Osteoblast (primary cell): ENCODE data around the gene MACROD2. TPM values are rescaled to one million over a fixed set of nuclear protein-coding genes. Genes with fewer than 3 reads are reported as not detected.

Source experiments
- DNase-seq: peaks from one replicate; pipeline ENCODE4 v3.0.0; 2011; ENCODE audit warnings: low spot score, mixed read lengths; ENCODE audit not compliant: insufficient read length; ENCODE audit errors: missing footprints
- H2AFZ ChIP-seq: 2 replicates; pipeline ENCODE4 v1.6.0; 2011; ENCODE audit warnings: mild to moderate bottlenecking, low read length
- H3K27ac ChIP-seq: 2 replicates; pipeline ENCODE4 v1.5.1; 2011; ENCODE audit warnings: mild to moderate bottlenecking, low read depth, low read length, moderate library complexity
- H3K27me3 ChIP-seq: 2 replicates; pipeline ENCODE4 v1.6.0; 2012; ENCODE audit warnings: mild to moderate bottlenecking, control low read depth, inconsistent platforms, low read length, moderate library complexity; ENCODE audit not compliant: insufficient read depth
- H3K36me3 ChIP-seq: 2 replicates; pipeline ENCODE4 v1.5.1; 2011; ENCODE audit warnings: mild to moderate bottlenecking, low read length, control low read depth, moderate library complexity; ENCODE audit not compliant: insufficient read depth
- H3K4me1 ChIP-seq: 2 replicates; pipeline ENCODE4 v1.5.1; 2011; ENCODE audit warnings: mild to moderate bottlenecking, low read length, control low read depth, moderate library complexity; ENCODE audit not compliant: insufficient read depth
- H3K4me2 ChIP-seq: 2 replicates; pipeline ENCODE4 v1.6.0; 2011; ENCODE audit warnings: mild to moderate bottlenecking, low read length; ENCODE audit not compliant: insufficient read depth
- H3K4me3 ChIP-seq: fragments of 200-600 bp; sonication (generic); 3 replicates; pipeline ENCODE4 v1.5.1; 2012; ENCODE audit warnings: mild to moderate bottlenecking, low read length, inconsistent platforms; ENCODE audit not compliant: insufficient read depth
- H3K79me2 ChIP-seq: 2 replicates; pipeline ENCODE4 v1.6.0; 2012; ENCODE audit warnings: mild to moderate bottlenecking, low read length, control low read depth, inconsistent platforms; ENCODE audit not compliant: insufficient read depth
- H3K9me3 ChIP-seq: 2 replicates; pipeline ENCODE4 v1.5.1; 2011; ENCODE audit warnings: low read depth, low read length, control low read depth
- H4K20me1 ChIP-seq: 2 replicates; pipeline ENCODE4 v1.6.0; 2012; ENCODE audit warnings: mild to moderate bottlenecking, low read length, control low read depth; ENCODE audit not compliant: insufficient read depth
- total RNA-seq: library from RNA; depleted of rRNA; stranded (reverse); fragments of >200 nt; gene quantifications from 2 replicates; pipeline ENCODE4 v1.2.3, GENCODE V29; 2012
- TF ChIP-seq, protein P1 (sequence below): IDR thresholded peaks from 2 replicates; pipeline ENCODE4 v1.5.1; 2011; ENCODE audit warnings: mild to moderate bottlenecking, low read depth, low read length, moderate library complexity; ENCODE audit errors: extremely low read depth

The MACROD2 gene
- total RNA-seq, 1 donor = 4.0 TPM

DNA sequence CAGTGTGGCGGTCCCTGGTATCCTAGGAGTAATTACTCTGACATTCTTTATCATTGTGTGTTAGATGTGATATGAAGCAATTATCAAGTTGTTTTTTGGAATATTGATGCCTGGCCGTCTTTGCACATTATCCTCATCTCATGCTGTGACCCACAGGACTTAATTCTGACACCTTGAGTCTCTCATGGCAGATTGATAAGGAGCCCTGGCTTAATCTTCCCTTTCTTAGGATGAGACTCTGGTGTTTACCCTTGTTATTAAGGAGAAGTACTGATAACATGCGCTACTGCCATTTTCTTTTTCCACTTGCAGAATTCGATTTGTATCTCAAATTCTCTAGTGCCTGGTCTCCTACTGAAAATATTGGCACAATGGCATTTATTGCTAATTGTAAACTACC lies 1597.8 kb downstream of the MACROD2 start:
- Histone ChIP-seq H3K4me1 (no peaks in the 10 kb centered on the region), H3K4me2 (no peak overlapping the region), H3K27me3 (no peaks in the 10 kb centered on the region), H3K4me3 (no peak overlapping the region), H3K79me2 (no peaks in the 10 kb centered on the region), H4K20me1 (no peaks in the 10 kb centered on the region), H2AFZ (no peak overlapping the region), H3K27ac (no peak overlapping the region), H3K9me3 (no peaks in the 10 kb centered on the region), H3K36me3 (no peaks in the 10 kb centered on the region)
- TF ChIP-seq, protein P1, sequence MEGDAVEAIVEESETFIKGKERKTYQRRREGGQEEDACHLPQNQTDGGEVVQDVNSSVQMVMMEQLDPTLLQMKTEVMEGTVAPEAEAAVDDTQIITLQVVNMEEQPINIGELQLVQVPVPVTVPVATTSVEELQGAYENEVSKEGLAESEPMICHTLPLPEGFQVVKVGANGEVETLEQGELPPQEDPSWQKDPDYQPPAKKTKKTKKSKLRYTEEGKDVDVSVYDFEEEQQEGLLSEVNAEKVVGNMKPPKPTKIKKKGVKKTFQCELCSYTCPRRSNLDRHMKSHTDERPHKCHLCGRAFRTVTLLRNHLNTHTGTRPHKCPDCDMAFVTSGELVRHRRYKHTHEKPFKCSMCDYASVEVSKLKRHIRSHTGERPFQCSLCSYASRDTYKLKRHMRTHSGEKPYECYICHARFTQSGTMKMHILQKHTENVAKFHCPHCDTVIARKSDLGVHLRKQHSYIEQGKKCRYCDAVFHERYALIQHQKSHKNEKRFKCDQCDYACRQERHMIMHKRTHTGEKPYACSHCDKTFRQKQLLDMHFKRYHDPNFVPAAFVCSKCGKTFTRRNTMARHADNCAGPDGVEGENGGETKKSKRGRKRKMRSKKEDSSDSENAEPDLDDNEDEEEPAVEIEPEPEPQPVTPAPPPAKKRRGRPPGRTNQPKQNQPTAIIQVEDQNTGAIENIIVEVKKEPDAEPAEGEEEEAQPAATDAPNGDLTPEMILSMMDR = no peak
- no peak for DNase-seq

- H3K79me2 ChIP-seq = no peaks in the 10 kb centered on the region
- H4K20me1 ChIP-seq = no peaks in the 10 kb centered on the region
- no peak for DNase-seq
- H3K4me2 ChIP-seq = no peak overlapping the region
- H3K27ac ChIP-seq = no peak overlapping the region
- H3K9me3 ChIP-seq = no peaks in the 10 kb centered on the region
- no peaks in the 10 kb centered on the region for H3K27me3 ChIP-seq
- TF ChIP-seq, protein P1 = no peak
- no peak overlapping the region for H2AFZ ChIP-seq
- no peaks in the 10 kb centered on the region for H3K4me1 ChIP-seq
- no peaks in the 10 kb centered on the region for H3K36me3 ChIP-seq
- no peak overlapping the region for H3K4me3 ChIP-seq
Observed at GRCh38 chr20:15594158-15594695, 1598.9 kb downstream of the MACROD2 start.

- Histone ChIP-seq H3K36me3 (no peaks in the 10 kb centered on the region), H3K9me3 (no peaks in the 10 kb centered on the region), H4K20me1 (no peaks in the 10 kb centered on the region), H3K4me1 (no peaks in the 10 kb centered on the region), H3K27me3 (no peaks in the 10 kb centered on the region), H3K4me2 (no peak overlapping the region), H3K4me3 (no peak overlapping the region), H2AFZ (no peak overlapping the region), H3K27ac (no peak overlapping the region), H3K79me2 (no peaks in the 10 kb centered on the region)
- DNase-seq = no peak
- TF ChIP-seq, protein P1 = no peak
Observed at GRCh38 chr20:15596220-15596890, 1601.0 kb downstream of the MACROD2 start.

- Histone ChIP-seq H3K4me2 (no peak overlapping the region), H3K36me3 (no peaks in the 10 kb centered on the region), H3K27ac (no peak overlapping the region), H3K79me2 (no peaks in the 10 kb centered on the region), H4K20me1 (no peaks in the 10 kb centered on the region), H2AFZ (no peak overlapping the region), H3K4me3 (no peak overlapping the region), H3K27me3 (no peaks in the 10 kb centered on the region), H3K9me3 (no peaks in the 10 kb centered on the region), H3K4me1 (no peaks in the 10 kb centered on the region)
- TF ChIP-seq, protein P1 = no peak
- no peak for DNase-seq
Observed at GRCh38 chr20:15597306-15597705, 1602.0 kb downstream of the MACROD2 start.
